Panc1 (cell line): Measurements from ENCODE around the gene CCDC127. TPM values are rescaled to one million over a fixed set of nuclear protein-coding genes. Genes with fewer than 3 reads are reported as not detected.
A peak's percentile ranks its signal among the peaks of the same experiment; 100 is the strongest.

Source experiments
- ATAC-seq: fragments of 200-7000 bp; cut with Tn5 transposase; 2 replicates; pipeline ENCODE4 v1.9.1; 2020; ENCODE audit warnings: mild to moderate bottlenecking, moderate library complexity
- BruUV-seq: library from RNA; stranded (reverse); fragments of 400-500 nt; replicated peaks from 2 replicates; lab custom pipeline; 2021; lab: Mats Ljungman, UMichigan
- CTCF ChIA-PET: fragments of 300-600 bp; sonication (Branson Sonifier 250); formaldehyde crosslinking; loops from one replicate; lab custom pipeline; 2022; ENCODE audit warnings: antibody characterized with exemption; lab: Charles Lee
- POLR2A ChIA-PET: fragments of 300-600 bp; sonication (Branson Sonifier 250); formaldehyde crosslinking; loops from one replicate; lab custom pipeline; 2022; ENCODE audit warnings: antibody characterized with exemption; lab: Charles Lee
- DNase-seq: peaks from one replicate; pipeline ENCODE4 v3.0.0-alpha.2; 2010; ENCODE audit warnings: low read depth, low spot score
- H3K27ac ChIP-seq: 2 replicates; pipeline ENCODE4 v1.5.1; 2011; ENCODE audit warnings: mild to moderate bottlenecking, low read length, inconsistent platforms
- H3K27me3 ChIP-seq: fragments of 200-500 bp; sonication (Bioruptor generic); 2 replicates; pipeline ENCODE4 v1.6.0; 2014; ENCODE audit warnings: low read length, inconsistent platforms; ENCODE audit not compliant: control insufficient read depth, insufficient read depth
- H3K36me3 ChIP-seq: fragments of 200-500 bp; sonication (Bioruptor generic); 2 replicates; pipeline ENCODE4 v1.5.1; 2014; ENCODE audit warnings: inconsistent platforms, mild to moderate bottlenecking, low read length, moderate library complexity; ENCODE audit not compliant: control insufficient read depth, insufficient read depth
- H3K4me1 ChIP-seq: 2 replicates; pipeline ENCODE4 v1.5.1; 2011; ENCODE audit warnings: inconsistent platforms, mild to moderate bottlenecking, low read length, moderate library complexity; ENCODE audit not compliant: control insufficient read depth, insufficient read depth
- H3K4me3 ChIP-seq, 2 experiments: 2 replicates each; pipeline ENCODE4 v1.5.1; 2011 to 2012; ENCODE audit warnings: low read depth in 2 of 2, low read length in 2 of 2, mild to moderate bottlenecking in 2 of 2, inconsistent platforms in 1 of 2, moderate library complexity in 1 of 2
- H3K9me3 ChIP-seq: fragments of 200-500 bp; sonication (Bioruptor generic); 2 replicates; pipeline ENCODE4 v1.5.1; 2014; ENCODE audit warnings: low read depth, mild to moderate bottlenecking, inconsistent platforms, low read length, moderate library complexity; ENCODE audit not compliant: control insufficient read depth, insufficient read depth
- POLR2AphosphoS5 ChIP-seq: IDR thresholded peaks from 2 replicates; pipeline ENCODE4 v1.6.1; 2012; ENCODE audit warnings: mild to moderate bottlenecking, low read depth, low read length, moderate library complexity
- SIN3A ChIP-seq: IDR thresholded peaks from 2 replicates; pipeline ENCODE4 v1.6.1; 2012; ENCODE audit warnings: low read depth, mild to moderate bottlenecking, low read length, moderate library complexity, borderline replicate concordance; ENCODE audit not compliant: insufficient read depth
- TCF7L2 ChIP-seq: IDR thresholded peaks from 2 replicates; pipeline ENCODE4 v1.6.1; 2011; ENCODE audit warnings: mild to moderate bottlenecking, low read depth, low read length, inconsistent platforms
- in situ Hi-C: cut with HindIII; loops from 2 replicates; pipeline ENCODE4 v1.10.0; 2016; ENCODE audit warnings: low sequenced_read_pairs, low pct_unique_long_range_greater_than_20kb
- intact Hi-C: fragments of 100-400 bp; cut with micrococcal nuclease; formaldehyde crosslinking; loops from one replicate; pipeline ENCODE4 v1.10.0; 2022; ENCODE audit not compliant: unreplicated experiment
- total RNA-seq: library from RNA; stranded (reverse); gene quantifications from one replicate; pipeline ENCODE4 v1.2.1, GENCODE V29; 2021; ENCODE audit not compliant: unreplicated experiment
- TF ChIP-seq, protein P1 (sequence below): fragments of 450-650 bp; IDR thresholded peaks from 2 replicates; pipeline ENCODE4 v1.5.1; 2017; ENCODE audit warnings: mild to moderate bottlenecking
- TF ChIP-seq, protein P2 (sequence below), 2 experiments: IDR thresholded peaks; 2 replicates each; pipeline ENCODE4 v1.6.1; 2011 to 2012; ENCODE audit warnings: low read depth in 2 of 2, control low read depth in 1 of 2, low read length in 1 of 2, mild to moderate bottlenecking in 1 of 2, moderate library complexity in 1 of 2; ENCODE audit not compliant: insufficient read depth in 1 of 2

The CCDC127 gene
- total RNA-seq, 1 experiment from 2014 or later, result 8.1 TPM

DNA sequence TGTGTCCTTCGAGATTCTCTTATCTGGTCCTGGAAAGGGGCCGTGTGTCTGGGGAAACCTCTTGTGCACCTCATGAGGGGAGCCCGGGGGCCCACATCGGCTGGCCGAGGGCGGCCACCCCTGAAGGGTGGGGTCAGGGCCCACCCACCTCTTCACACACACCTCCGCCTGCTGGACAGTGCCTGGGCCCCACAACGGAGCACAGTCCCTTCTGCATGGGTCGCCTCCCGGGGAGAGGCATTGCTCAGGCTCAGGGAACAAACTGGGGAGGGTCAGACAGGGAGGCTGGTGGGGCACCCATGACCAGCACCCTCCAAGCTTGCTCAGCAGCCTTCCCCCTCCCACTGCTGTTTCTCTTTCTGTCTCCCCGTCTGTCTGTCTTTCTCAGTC lies 28.0 kb downstream of the CCDC127 start:
- in situ Hi-C loops (no loop called here), intact Hi-C loops (no loop called here)
- Histone ChIP-seq H3K9me3 (no peaks in the 10 kb centered on the region), H3K4me3 (no peak overlapping the region), H3K4me1 (peaks cover 47% of the 10 kb centered on the region), H3K36me3 (no peaks in the 10 kb centered on the region), H3K27me3 (no peaks in the 10 kb centered on the region), H3K27ac (peak overlapping the region; percentile 68)
- ChIA-PET POLR2A (no interaction called here), CTCF (no interaction called here)
- no TSS peak for BruUV-seq
- no peak for TF ChIP-seq POLR2AphosphoS5
- TF ChIP-seq SIN3A, result no peak
- TF ChIP-seq, protein P1, sequence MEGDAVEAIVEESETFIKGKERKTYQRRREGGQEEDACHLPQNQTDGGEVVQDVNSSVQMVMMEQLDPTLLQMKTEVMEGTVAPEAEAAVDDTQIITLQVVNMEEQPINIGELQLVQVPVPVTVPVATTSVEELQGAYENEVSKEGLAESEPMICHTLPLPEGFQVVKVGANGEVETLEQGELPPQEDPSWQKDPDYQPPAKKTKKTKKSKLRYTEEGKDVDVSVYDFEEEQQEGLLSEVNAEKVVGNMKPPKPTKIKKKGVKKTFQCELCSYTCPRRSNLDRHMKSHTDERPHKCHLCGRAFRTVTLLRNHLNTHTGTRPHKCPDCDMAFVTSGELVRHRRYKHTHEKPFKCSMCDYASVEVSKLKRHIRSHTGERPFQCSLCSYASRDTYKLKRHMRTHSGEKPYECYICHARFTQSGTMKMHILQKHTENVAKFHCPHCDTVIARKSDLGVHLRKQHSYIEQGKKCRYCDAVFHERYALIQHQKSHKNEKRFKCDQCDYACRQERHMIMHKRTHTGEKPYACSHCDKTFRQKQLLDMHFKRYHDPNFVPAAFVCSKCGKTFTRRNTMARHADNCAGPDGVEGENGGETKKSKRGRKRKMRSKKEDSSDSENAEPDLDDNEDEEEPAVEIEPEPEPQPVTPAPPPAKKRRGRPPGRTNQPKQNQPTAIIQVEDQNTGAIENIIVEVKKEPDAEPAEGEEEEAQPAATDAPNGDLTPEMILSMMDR, result no peak
- no peak for TF ChIP-seq TCF7L2
- TF ChIP-seq, protein P2, sequence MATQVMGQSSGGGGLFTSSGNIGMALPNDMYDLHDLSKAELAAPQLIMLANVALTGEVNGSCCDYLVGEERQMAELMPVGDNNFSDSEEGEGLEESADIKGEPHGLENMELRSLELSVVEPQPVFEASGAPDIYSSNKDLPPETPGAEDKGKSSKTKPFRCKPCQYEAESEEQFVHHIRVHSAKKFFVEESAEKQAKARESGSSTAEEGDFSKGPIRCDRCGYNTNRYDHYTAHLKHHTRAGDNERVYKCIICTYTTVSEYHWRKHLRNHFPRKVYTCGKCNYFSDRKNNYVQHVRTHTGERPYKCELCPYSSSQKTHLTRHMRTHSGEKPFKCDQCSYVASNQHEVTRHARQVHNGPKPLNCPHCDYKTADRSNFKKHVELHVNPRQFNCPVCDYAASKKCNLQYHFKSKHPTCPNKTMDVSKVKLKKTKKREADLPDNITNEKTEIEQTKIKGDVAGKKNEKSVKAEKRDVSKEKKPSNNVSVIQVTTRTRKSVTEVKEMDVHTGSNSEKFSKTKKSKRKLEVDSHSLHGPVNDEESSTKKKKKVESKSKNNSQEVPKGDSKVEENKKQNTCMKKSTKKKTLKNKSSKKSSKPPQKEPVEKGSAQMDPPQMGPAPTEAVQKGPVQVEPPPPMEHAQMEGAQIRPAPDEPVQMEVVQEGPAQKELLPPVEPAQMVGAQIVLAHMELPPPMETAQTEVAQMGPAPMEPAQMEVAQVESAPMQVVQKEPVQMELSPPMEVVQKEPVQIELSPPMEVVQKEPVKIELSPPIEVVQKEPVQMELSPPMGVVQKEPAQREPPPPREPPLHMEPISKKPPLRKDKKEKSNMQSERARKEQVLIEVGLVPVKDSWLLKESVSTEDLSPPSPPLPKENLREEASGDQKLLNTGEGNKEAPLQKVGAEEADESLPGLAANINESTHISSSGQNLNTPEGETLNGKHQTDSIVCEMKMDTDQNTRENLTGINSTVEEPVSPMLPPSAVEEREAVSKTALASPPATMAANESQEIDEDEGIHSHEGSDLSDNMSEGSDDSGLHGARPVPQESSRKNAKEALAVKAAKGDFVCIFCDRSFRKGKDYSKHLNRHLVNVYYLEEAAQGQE (IDR thresholded peaks at IDR 0.05; ENCODE audit: insufficient read depth in 1 of 2, low read depth in 2 of 2, low read length in 1 of 2), result no peak
- ATAC-seq (peak; percentile 20), DNase-seq (no peak)

DNA sequence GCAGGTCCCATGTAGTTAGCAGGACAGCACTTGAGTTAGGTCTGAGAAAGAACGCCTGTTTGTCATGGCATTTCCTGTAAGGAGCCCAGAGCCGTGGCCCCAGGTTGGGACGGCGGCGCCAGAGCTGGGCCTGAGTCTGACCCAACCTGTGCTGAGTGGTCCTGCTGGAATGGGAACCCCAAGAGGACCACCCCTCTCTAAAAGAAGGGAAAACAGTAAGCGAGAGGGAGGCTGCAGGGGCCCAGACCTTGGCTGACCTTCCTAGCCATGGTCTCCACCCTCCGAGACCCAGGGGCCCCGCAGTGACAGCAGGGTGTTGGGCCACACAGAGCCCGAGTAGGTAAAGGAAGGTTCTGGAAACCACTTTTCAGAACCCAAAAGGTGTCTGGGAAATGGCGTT lies 28.5 kb downstream of the CCDC127 start:
- ChIA-PET POLR2A (no interaction called here), CTCF (no interaction called here)
- ATAC-seq (no peak), DNase-seq (no peak)
- BruUV-seq, result no TSS peak
- Histone ChIP-seq H3K36me3 (no peaks in the 10 kb centered on the region), H3K27ac (peak overlapping the region; percentile 68), H3K4me3 (no peak overlapping the region), H3K4me1 (peaks cover 47% of the 10 kb centered on the region), H3K27me3 (no peaks in the 10 kb centered on the region), H3K9me3 (no peaks in the 10 kb centered on the region)
- intact Hi-C loops (no loop called here), in situ Hi-C loops (no loop called here)
- TF ChIP-seq, protein P2 (IDR thresholded peaks at IDR 0.05; ENCODE audit: insufficient read depth in 1 of 2, low read depth in 2 of 2, low read length in 1 of 2), result no peak
- TF ChIP-seq TCF7L2 (no peak), SIN3A (no peak), POLR2AphosphoS5 (no peak)
- TF ChIP-seq, protein P1, result no peak
